Mammary epithelial cell (primary cell): Measurements from ENCODE around the gene GSTCD.

Source experiments
- EZH2 ChIP-seq: IDR thresholded peaks from 2 replicates; pipeline ENCODE4 v1.6.1; 2012; ENCODE audit warnings: low read length, inconsistent platforms, borderline replicate concordance
- TF ChIP-seq, protein P1 (sequence below), 2 donors: IDR thresholded peaks in 1 of 2; conservative IDR thresholded peaks in 1 of 2; 2 replicates each; pipeline ENCODE4 v1.5.1; 2011 to 2012; ENCODE audit warnings: inconsistent platforms in 2 of 2, low read length in 2 of 2, mild to moderate bottlenecking in 2 of 2, control low read depth in 1 of 2, low read depth in 1 of 2; ENCODE audit not compliant: insufficient read depth in 1 of 2; ENCODE audit errors: extremely low read depth in 1 of 2

GRCh38 chr4:105875233-105875632 lies 166.6 kb downstream of the GSTCD start:
- TF ChIP-seq, protein P1, sequence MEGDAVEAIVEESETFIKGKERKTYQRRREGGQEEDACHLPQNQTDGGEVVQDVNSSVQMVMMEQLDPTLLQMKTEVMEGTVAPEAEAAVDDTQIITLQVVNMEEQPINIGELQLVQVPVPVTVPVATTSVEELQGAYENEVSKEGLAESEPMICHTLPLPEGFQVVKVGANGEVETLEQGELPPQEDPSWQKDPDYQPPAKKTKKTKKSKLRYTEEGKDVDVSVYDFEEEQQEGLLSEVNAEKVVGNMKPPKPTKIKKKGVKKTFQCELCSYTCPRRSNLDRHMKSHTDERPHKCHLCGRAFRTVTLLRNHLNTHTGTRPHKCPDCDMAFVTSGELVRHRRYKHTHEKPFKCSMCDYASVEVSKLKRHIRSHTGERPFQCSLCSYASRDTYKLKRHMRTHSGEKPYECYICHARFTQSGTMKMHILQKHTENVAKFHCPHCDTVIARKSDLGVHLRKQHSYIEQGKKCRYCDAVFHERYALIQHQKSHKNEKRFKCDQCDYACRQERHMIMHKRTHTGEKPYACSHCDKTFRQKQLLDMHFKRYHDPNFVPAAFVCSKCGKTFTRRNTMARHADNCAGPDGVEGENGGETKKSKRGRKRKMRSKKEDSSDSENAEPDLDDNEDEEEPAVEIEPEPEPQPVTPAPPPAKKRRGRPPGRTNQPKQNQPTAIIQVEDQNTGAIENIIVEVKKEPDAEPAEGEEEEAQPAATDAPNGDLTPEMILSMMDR (conservative IDR thresholded peaks at IDR 0.05 in 1 of 2, IDR thresholded peaks at IDR 0.05 in 1 of 2; ENCODE audit: extremely low read depth in 1 of 2, insufficient read depth in 1 of 2, low read depth in 1 of 2, low read length in 2 of 2): no peak
- no peak for TF ChIP-seq EZH2
